ENCODE data around the gene AZIN2. TPM values are rescaled to one million over a fixed set of nuclear protein-coding genes. Genes with fewer than 3 reads are reported as not detected.

AZIN2 gene
- total RNA-seq, 6 experiments from 2014 or later, result 0.62 to 1.2 (median 0.85) TPM

DNA sequence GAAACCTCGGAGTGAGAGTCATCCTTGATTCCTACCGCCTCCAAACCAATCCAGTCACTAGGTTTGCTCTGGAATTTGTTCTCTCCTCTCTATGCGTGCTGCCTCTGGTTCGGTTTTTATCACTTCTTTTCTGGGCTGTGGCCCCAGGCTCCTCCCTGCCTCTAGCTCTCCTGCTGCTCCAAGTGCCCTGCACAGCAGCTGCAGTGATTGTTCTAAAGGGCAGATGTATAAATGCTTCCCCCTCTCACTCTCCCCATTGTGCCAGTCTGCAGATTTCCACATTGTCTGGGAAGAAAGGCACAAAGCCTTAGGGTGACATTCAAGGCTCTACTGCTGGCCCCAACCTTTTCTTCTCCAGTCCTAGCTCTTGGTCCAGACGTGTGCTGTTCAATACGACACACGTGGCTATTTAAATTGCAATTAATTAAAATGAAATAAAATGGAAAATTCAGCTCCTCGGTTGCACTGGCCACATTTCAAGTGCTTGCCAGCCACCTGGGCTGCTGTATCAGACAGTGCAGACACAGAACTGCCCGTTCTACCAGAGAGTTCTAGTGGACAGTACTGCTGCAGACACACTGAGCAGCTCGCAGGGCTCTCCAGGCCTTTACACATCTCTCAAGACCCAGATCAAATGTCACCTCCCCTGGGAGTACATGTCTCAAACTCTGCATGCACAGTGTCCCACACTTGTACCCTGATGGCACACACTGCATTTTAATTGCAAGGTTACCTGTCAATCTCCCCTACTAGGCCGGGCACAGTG lies 88.5 kb downstream of the AZIN2 start:
- intact Hi-C loops (cut with DNase I), result no loop called here
- H3K9me3 ChIP-seq, result no peaks in the 10 kb centered on the region
- 75% methylated on average over 9 of the region's 11 CpGs for WGBS (ENCODE audit: insufficient coverage, low coverage, low lambda C conversion rate, missing lambda C conversion rate)
- no peaks in the 10 kb centered on the region for H3K36me3 ChIP-seq
- H3K27me3 ChIP-seq, result no peaks in the 10 kb centered on the region
- DNase-seq (no peak), ATAC-seq (no peak)
- H3K4me1 ChIP-seq, result no peaks in the 10 kb centered on the region
- H3K4me3 ChIP-seq, result no peak overlapping the region
- no peak for TF ChIP-seq POLR2A (IDR thresholded peaks at IDR 0.05)
- TF ChIP-seq, protein P1, sequence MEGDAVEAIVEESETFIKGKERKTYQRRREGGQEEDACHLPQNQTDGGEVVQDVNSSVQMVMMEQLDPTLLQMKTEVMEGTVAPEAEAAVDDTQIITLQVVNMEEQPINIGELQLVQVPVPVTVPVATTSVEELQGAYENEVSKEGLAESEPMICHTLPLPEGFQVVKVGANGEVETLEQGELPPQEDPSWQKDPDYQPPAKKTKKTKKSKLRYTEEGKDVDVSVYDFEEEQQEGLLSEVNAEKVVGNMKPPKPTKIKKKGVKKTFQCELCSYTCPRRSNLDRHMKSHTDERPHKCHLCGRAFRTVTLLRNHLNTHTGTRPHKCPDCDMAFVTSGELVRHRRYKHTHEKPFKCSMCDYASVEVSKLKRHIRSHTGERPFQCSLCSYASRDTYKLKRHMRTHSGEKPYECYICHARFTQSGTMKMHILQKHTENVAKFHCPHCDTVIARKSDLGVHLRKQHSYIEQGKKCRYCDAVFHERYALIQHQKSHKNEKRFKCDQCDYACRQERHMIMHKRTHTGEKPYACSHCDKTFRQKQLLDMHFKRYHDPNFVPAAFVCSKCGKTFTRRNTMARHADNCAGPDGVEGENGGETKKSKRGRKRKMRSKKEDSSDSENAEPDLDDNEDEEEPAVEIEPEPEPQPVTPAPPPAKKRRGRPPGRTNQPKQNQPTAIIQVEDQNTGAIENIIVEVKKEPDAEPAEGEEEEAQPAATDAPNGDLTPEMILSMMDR (IDR thresholded peaks at IDR 0.05), result no peak
- no peak overlapping the region for H3K27ac ChIP-seq

Other genes starting within 250 kb of the AZIN2 start
- 1 to 10 TPM; 1.0 to 8.3 (median 2.4) TPM for gene FNDC5, start 210.2 kb upstream of the AZIN2 start, total RNA-seq
- not detected for gene HPCA, start 194.7 kb upstream of the AZIN2 start, total RNA-seq
- 10 to 100 TPM in 3 of 6 experiments, 1 to 10 TPM in 3; 3.9 to 14.4 (median 9.0) TPM for gene TMEM54, start 179.8 kb upstream of the AZIN2 start, total RNA-seq
- gene RNF19B, start 116.3 kb upstream of the AZIN2 start, total RNA-seq, result 10 to 100 TPM in 3 of 6 experiments, 1 to 10 TPM in 3; 4.6 to 12.1 (median 8.3) TPM
- gene AK2, start 44.3 kb upstream of the AZIN2 start, total RNA-seq, result 100 to 1,000 TPM; 119 to 301 (median 130) TPM
- 1 to 10 TPM; 1.1 to 2.4 (median 1.7) TPM for gene TRIM62, start 100.9 kb downstream of the AZIN2 start, total RNA-seq
- 1 to 10 TPM; 3.4 to 8.4 (median 7.0) TPM for gene ZNF362, start 175.3 kb downstream of the AZIN2 start, total RNA-seq
- not detected for gene A3GALT2, start 239.9 kb downstream of the AZIN2 start, total RNA-seq

All from right lobe of liver (tissue), 6 donors.